K562 (cell line): Measurements from ENCODE around the gene ITSN1. TPM values are rescaled to one million over a fixed set of nuclear protein-coding genes. Genes with fewer than 3 reads are reported as not detected.

Experiments used
- BCLAF1 ChIP-seq, 2 experiments: fragments of 450-650 bp in 1 of 2; IDR thresholded peaks; 2 replicates each; pipeline ENCODE4 v1.6.1; 2011 to 2017; ENCODE audit warnings: low read depth in 2 of 2, antibody characterized with exemption in 1 of 2, borderline replicate concordance in 1 of 2, low read length in 1 of 2, mild to moderate bottlenecking in 1 of 2, mixed read lengths in 1 of 2; ENCODE audit not compliant: control insufficient read depth in 1 of 2
- CBX1 ChIP-seq: sonication (generic); IDR thresholded peaks from 2 replicates; pipeline ENCODE4 v1.6.1; 2016; ENCODE audit warnings: antibody characterized with exemption, low read depth, mild to moderate bottlenecking
- CEBPG ChIP-seq, 3 experiments: fragments of 200-800 bp in 1 of 3; sonication (Bioruptor generic) in 1 of 3; sonication (generic) in 1 of 3; formaldehyde crosslinking in 1 of 3; IDR thresholded peaks in 2 of 3; conservative IDR thresholded peaks in 1 of 3; 2 replicates each; pipeline versions ENCODE4 v1.6.1 to v1.8.0; 2016 to 2022; ENCODE audit warnings: missing compliant biosample characterization in 2 of 3, missing genetic modification characterization in 2 of 3, mild to moderate bottlenecking in 1 of 3, missing genetic modification reagents in 1 of 3
- EGR1 ChIP-seq: fragments of 450-650 bp; conservative IDR thresholded peaks from 2 replicates; pipeline ENCODE4 v1.6.1; 2017; ENCODE audit warnings: mild to moderate bottlenecking
- FUS ChIP-seq: fragments of 200-400 bp; formaldehyde crosslinking; optimal IDR thresholded peaks from 2 replicates; pipeline ENCODE3; 2017; ENCODE audit warnings: low read depth, low read length
- ID3 ChIP-seq, 2 experiments: fragments of 250-450 bp in 1 of 2; fragments of 450-650 bp in 1 of 2; sonication (Bioruptor Pico) in 1 of 2; IDR thresholded peaks; 2 replicates each; pipeline versions ENCODE4 v1.6.1 to v1.8.0; 2016 to 2021; ENCODE audit warnings: mild to moderate bottlenecking in 2 of 2, moderate library complexity in 2 of 2, missing compliant biosample characterization in 1 of 2, missing genetic modification characterization in 1 of 2
- JUND ChIP-seq, 2 experiments: IDR thresholded peaks; 2 replicates in 1 of 2; 3 replicates in 1 of 2; pipeline ENCODE4 v1.6.1; 2011; ENCODE audit warnings: borderline replicate concordance in 2 of 2, low read depth in 2 of 2, low read length in 2 of 2, improper control_type of control experiment in 1 of 2, missing biosample characterization in 1 of 2, missing genetic modification characterization in 1 of 2, missing genetic modification reagents in 1 of 2
- NR2F6 ChIP-seq: fragments of 450-650 bp; formaldehyde crosslinking; IDR thresholded peaks from 2 replicates; pipeline ENCODE4 v1.4.0; 2020; ENCODE audit warnings: mild to moderate bottlenecking
- PKNOX1 ChIP-seq: fragments of 450-650 bp; IDR thresholded peaks from 2 replicates; pipeline ENCODE4 v1.6.1; 2016
- RAD51 ChIP-seq: fragments of 450-650 bp; IDR thresholded peaks from 2 replicates; pipeline ENCODE4 v1.7.1; 2016; ENCODE audit warnings: low read depth, mild to moderate bottlenecking, borderline replicate concordance
- TRIM24 ChIP-seq, 2 experiments: fragments of 450-650 bp; IDR thresholded peaks; 2 replicates each; pipeline ENCODE4 v1.6.1; 2016
- ZKSCAN3 ChIP-seq: fragments of 250-450 bp; sonication (Bioruptor Pico); IDR thresholded peaks from 2 replicates; pipeline ENCODE4 v1.4.0; 2020
- ZNF133 ChIP-seq: fragments of 250-450 bp; sonication (Bioruptor Pico); IDR thresholded peaks from 2 replicates; pipeline ENCODE4 v1.4.0; 2020; ENCODE audit warnings: mild to moderate bottlenecking
- ZNF24 ChIP-seq: fragments of 450-650 bp; IDR thresholded peaks from 2 replicates; pipeline ENCODE4 v1.6.1; 2016
- ZNF76 ChIP-seq: fragments of 250-450 bp; sonication (Bioruptor Pico); IDR thresholded peaks from 2 replicates; pipeline ENCODE4 v1.4.0; 2020; ENCODE audit warnings: mild to moderate bottlenecking, moderate library complexity, borderline replicate concordance
- polyA plus RNA-seq, 8 experiments: library from polyadenylated mRNA; depleted of rRNA in 4 of 8; stranded (reverse) in 5 of 8; unstranded in 3 of 8; fragments of >200 nt; fragmentation: Nextera tagmentation in 2 of 8; fragmentation: Illumina TruSeq in 1 of 8; extraction: Ambion mirVana in 2 of 8; extraction: Trizol in 1 of 8; gene quantifications; 2 replicates each; pipeline versions ENCODE4 v1.2.1 to v1.2.3, GENCODE V29; 2011 to 2014; ENCODE audit warnings: inconsistent platforms in 1 of 8, missing spikeins in 1 of 8
- total RNA-seq, 7 experiments: library from RNA; depleted of rRNA in 6 of 7; stranded (reverse); fragments of >200 nt in 6 of 7; fragmentation: Illumina TruSeq in 2 of 7; extraction: Trizol in 2 of 7; gene quantifications; 2 replicates each; pipeline versions ENCODE4 v1.2.1 to v1.2.3, GENCODE V29; 2011 to 2021; ENCODE audit warnings: low replicate concordance in 1 of 7
- TF ChIP-seq, protein P1 (sequence below): sonication (generic); formaldehyde crosslinking; IDR thresholded peaks from 2 replicates; pipeline ENCODE4 v1.8.1; 2022; ENCODE audit warnings: missing genetic modification reagents
- TF ChIP-seq, protein P2 (sequence below): sonication (generic); formaldehyde crosslinking; IDR thresholded peaks from 2 replicates; pipeline ENCODE4 v1.8.1; 2023; ENCODE audit warnings: mild to moderate bottlenecking, missing genetic modification reagents
- TF ChIP-seq, protein P3 (sequence below): sonication (generic); formaldehyde crosslinking; IDR thresholded peaks from 2 replicates; pipeline ENCODE4 v1.8.1; 2023; ENCODE audit warnings: mild to moderate bottlenecking, missing genetic modification reagents

The ITSN1 gene
- total and polyA plus RNA-seq, 9 of the 15 experiments (the other 6 are each of a cell fraction or from before 2014, with no cell fraction given): 1.1 to 12.6 (median 4.8) TPM

- peak; percentile 71 for TF ChIP-seq RAD51
- peak; percentile 81 for TF ChIP-seq CEBPG (CRISPR knock-in tag; IDR thresholded peaks at IDR 0.05)
- TF ChIP-seq CEBPG (tag; conservative IDR thresholded peaks at IDR 0.05 in 1 of 2, IDR thresholded peaks at IDR 0.05 in 1 of 2): peak in 1 of 2 experiments; percentile 46; a peak in 1 of 4 replicates
- TF ChIP-seq, protein P1, sequence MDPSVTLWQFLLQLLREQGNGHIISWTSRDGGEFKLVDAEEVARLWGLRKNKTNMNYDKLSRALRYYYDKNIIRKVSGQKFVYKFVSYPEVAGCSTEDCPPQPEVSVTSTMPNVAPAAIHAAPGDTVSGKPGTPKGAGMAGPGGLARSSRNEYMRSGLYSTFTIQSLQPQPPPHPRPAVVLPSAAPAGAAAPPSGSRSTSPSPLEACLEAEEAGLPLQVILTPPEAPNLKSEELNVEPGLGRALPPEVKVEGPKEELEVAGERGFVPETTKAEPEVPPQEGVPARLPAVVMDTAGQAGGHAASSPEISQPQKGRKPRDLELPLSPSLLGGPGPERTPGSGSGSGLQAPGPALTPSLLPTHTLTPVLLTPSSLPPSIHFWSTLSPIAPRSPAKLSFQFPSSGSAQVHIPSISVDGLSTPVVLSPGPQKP: no peak
- TF ChIP-seq ID3 (CRISPR knock-in tag; IDR thresholded peaks at IDR 0.05): no peak
- TF ChIP-seq ID3 (tag; IDR thresholded peaks at IDR 0.05): no peak; the same call in 1 of the 2 replicates
- TF ChIP-seq, protein P2, sequence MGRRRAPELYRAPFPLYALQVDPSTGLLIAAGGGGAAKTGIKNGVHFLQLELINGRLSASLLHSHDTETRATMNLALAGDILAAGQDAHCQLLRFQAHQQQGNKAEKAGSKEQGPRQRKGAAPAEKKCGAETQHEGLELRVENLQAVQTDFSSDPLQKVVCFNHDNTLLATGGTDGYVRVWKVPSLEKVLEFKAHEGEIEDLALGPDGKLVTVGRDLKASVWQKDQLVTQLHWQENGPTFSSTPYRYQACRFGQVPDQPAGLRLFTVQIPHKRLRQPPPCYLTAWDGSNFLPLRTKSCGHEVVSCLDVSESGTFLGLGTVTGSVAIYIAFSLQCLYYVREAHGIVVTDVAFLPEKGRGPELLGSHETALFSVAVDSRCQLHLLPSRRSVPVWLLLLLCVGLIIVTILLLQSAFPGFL (CRISPR knock-in tag): no peak
- no peak for TF ChIP-seq EGR1
- peak in 1 of 2 experiments; percentile 46; a peak in 1 of 4 replicates for TF ChIP-seq TRIM24 (IDR thresholded peaks at IDR 0.05)
- TF ChIP-seq FUS: no peak
- peak; percentile 58 for TF ChIP-seq PKNOX1
- no peak for TF ChIP-seq BCLAF1 (IDR thresholded peaks at IDR 0.05; ENCODE audit: borderline replicate concordance in 1 of 2, control insufficient read depth in 1 of 2, low read depth in 2 of 2, low read length in 1 of 2)
- no peak for TF ChIP-seq ZNF133
- no peak for TF ChIP-seq CBX1
- no peak for TF ChIP-seq NR2F6 (CRISPR knock-in tag)
- no peak for TF ChIP-seq ZNF76 (CRISPR knock-in tag)
- TF ChIP-seq ZNF24: no peak
- TF ChIP-seq, protein P3, sequence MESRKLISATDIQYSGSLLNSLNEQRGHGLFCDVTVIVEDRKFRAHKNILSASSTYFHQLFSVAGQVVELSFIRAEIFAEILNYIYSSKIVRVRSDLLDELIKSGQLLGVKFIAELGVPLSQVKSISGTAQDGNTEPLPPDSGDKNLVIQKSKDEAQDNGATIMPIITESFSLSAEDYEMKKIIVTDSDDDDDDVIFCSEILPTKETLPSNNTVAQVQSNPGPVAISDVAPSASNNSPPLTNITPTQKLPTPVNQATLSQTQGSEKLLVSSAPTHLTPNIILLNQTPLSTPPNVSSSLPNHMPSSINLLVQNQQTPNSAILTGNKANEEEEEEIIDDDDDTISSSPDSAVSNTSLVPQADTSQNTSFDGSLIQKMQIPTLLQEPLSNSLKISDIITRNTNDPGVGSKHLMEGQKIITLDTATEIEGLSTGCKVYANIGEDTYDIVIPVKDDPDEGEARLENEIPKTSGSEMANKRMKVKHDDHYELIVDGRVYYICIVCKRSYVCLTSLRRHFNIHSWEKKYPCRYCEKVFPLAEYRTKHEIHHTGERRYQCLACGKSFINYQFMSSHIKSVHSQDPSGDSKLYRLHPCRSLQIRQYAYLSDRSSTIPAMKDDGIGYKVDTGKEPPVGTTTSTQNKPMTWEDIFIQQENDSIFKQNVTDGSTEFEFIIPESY: 0 out of 2 replicates have a peak, but pooled peaks have one; percentile 18
- TF ChIP-seq ZKSCAN3 (CRISPR knock-in tag): no peak
- peak; percentile 28; the same call in 1 of the 2 replicates for TF ChIP-seq JUND (IDR thresholded peaks at IDR 0.05; ENCODE audit: borderline replicate concordance, low read depth, low read length)
- TF ChIP-seq JUND (tag; IDR thresholded peaks at IDR 0.05; ENCODE audit: borderline replicate concordance, low read depth, low read length): peak; percentile 55; the same call in 2 of the 3 replicates
Observed at GRCh38 chr21:33751120-33751519, 108.8 kb downstream of the ITSN1 start (continued).
